HepG2 (cell line): Measurements from ENCODE around the gene TREML1. TPM values are rescaled to one million over a fixed set of nuclear protein-coding genes. Genes with fewer than 3 reads are reported as not detected.

Source experiments
- CEBPG ChIP-seq: IDR thresholded peaks from 2 replicates; pipeline ENCODE4 v1.6.1; 2016
- EP300 ChIP-seq, 3 experiments: sonication (generic) in 1 of 3; formaldehyde crosslinking in 1 of 3; IDR thresholded peaks; 2 replicates each; pipeline versions ENCODE4 v1.5.1 to v1.6.1; 2011 to 2020; ENCODE audit warnings: low read depth in 2 of 3, low read length in 2 of 3, borderline replicate concordance in 1 of 3, improper control_type of control experiment in 1 of 3, mild to moderate bottlenecking in 1 of 3, missing genetic modification reagents in 1 of 3, moderate library complexity in 1 of 3
- FOXA1 ChIP-seq, 2 experiments: fragments of 450-650 bp in 1 of 2; sonication (generic) in 1 of 2; formaldehyde crosslinking in 1 of 2; IDR thresholded peaks; 2 replicates each; pipeline versions ENCODE4 v1.4.0 to v1.6.1; 2016 to 2020; ENCODE audit warnings: missing genetic modification reagents in 1 of 2
- GATAD2A ChIP-seq: IDR thresholded peaks from 2 replicates; pipeline ENCODE4 v1.6.1; 2016
- HNF4A ChIP-seq: sonication (generic); formaldehyde crosslinking; IDR thresholded peaks from 2 replicates; pipeline ENCODE4 v1.4.0; 2020; ENCODE audit warnings: missing genetic modification reagents
- HNF4G ChIP-seq, 2 experiments: sonication (generic) in 1 of 2; formaldehyde crosslinking in 1 of 2; IDR thresholded peaks; 2 replicates each; pipeline versions ENCODE4 v1.4.0 to v1.6.1; 2011 to 2020; ENCODE audit warnings: borderline replicate concordance in 2 of 2, low read depth in 2 of 2, mild to moderate bottlenecking in 2 of 2, low read length in 1 of 2, missing genetic modification reagents in 1 of 2, moderate library complexity in 1 of 2
- MIER2 ChIP-seq: IDR thresholded peaks from 2 replicates; pipeline ENCODE4 v1.6.1; 2016; ENCODE audit warnings: missing biosample characterization, missing genetic modification reagents
- NR2F6 ChIP-seq, 2 experiments: IDR thresholded peaks; 2 replicates each; pipeline ENCODE4 v1.6.1; 2016; ENCODE audit warnings: antibody characterized with exemption in 1 of 2, mild to moderate bottlenecking in 1 of 2
- PAX8 ChIP-seq: sonication (generic); formaldehyde crosslinking; IDR thresholded peaks from 2 replicates; pipeline ENCODE4 v1.8.0; 2022; ENCODE audit warnings: mild to moderate bottlenecking, missing genetic modification reagents, borderline replicate concordance
- RNF2 ChIP-seq: fragments of 450-650 bp; conservative IDR thresholded peaks from 2 replicates; pipeline ENCODE4 v1.6.1; 2016; ENCODE audit warnings: low read depth
- TEAD3 ChIP-seq: optimal IDR thresholded peaks from 2 replicates; pipeline ENCODE3; 2016; ENCODE audit warnings: borderline replicate concordance
- ZNF451 ChIP-seq: sonication (generic); formaldehyde crosslinking; IDR thresholded peaks from 2 replicates; pipeline ENCODE4 v1.5.0; 2020; ENCODE audit warnings: mild to moderate bottlenecking, missing genetic modification reagents
- polyA plus RNA-seq, 8 experiments: library from polyadenylated mRNA; depleted of rRNA in 3 of 8; stranded (reverse) in 7 of 8; unstranded in 1 of 8; fragments of >200 nt; fragmentation: Illumina TruSeq in 4 of 8; extraction: Trizol in 4 of 8; gene quantifications; 2 replicates each; pipeline versions ENCODE4 v1.2.1 to v1.2.3, GENCODE V29; 2011 to 2016; ENCODE audit warnings: low read depth in 4 of 8, missing spikeins in 1 of 8, mixed read lengths in 1 of 8; ENCODE audit not compliant: insufficient read depth in 1 of 8
- total RNA-seq, 5 experiments: library from RNA; depleted of rRNA; stranded (reverse); fragments of >200 nt; fragmentation: Illumina TruSeq; extraction: Trizol; gene quantifications; 2 replicates each; pipeline ENCODE4 v1.2.3, GENCODE V29; 2016; ENCODE audit warnings: low read depth in 1 of 5
- TF ChIP-seq, protein P1 (sequence below): sonication (generic); formaldehyde crosslinking; IDR thresholded peaks from 2 replicates; pipeline ENCODE4 v1.5.1; 2020; ENCODE audit warnings: missing genetic modification reagents, mild to moderate bottlenecking, borderline replicate concordance
- TF ChIP-seq, protein P2 (sequence below): IDR thresholded peaks from 2 replicates; pipeline ENCODE4 v1.6.1; 2012; ENCODE audit warnings: low read depth, low read length, improper control_type of control experiment

The TREML1 gene
- total and polyA plus RNA-seq, 2 of the 13 experiments (the other 11 are each of a cell fraction or from before 2014, with no cell fraction given): not detected

DNA sequence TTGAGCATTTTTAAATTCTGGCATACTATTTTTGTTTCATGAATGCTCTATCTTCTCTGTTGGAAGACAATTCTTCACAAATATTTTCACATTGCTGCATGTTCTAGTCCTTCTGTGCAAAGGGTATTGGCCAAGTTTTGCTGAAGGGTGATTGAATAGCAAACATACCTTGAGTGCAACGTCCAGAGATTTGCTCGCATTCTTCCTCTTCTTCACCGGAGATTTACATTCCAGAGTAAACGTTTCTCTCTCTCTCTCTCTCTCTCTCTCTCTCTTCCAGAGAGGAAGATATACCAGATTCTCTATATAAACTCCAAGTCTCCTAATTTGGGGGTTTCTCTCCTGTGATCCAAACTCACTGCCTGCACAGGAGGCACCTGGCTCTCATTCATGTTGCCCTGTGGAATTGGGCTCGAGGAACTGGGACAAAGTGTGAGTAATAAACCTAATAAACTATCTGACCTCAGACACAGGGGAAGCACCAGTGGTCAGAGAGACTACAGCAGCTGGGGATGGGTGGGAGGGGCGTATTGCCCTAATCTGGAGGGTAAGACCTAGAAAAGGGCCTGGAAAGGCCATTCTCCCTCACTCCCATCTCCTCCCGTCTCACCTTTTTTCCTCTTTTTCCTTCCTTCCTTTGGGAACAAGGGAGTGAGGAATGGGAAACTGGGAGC lies 1.1 kb upstream of the TREML1 start (continued):
- TF ChIP-seq EP300 (IDR thresholded peaks at IDR 0.05; ENCODE audit: low read depth in 2 of 2, low read length in 2 of 2): peak in 1 of 2 experiments; percentile 55; a peak in 1 of 4 replicates
- TF ChIP-seq EP300 (CRISPR knock-in tag; IDR thresholded peaks at IDR 0.05; ENCODE audit: borderline replicate concordance): no peak
- peak; percentile 71 for TF ChIP-seq HNF4G (IDR thresholded peaks at IDR 0.05; ENCODE audit: borderline replicate concordance, low read depth, low read length)
- no peak for TF ChIP-seq HNF4G (CRISPR knock-in tag; IDR thresholded peaks at IDR 0.05; ENCODE audit: borderline replicate concordance, low read depth)
- TF ChIP-seq, protein P1, sequence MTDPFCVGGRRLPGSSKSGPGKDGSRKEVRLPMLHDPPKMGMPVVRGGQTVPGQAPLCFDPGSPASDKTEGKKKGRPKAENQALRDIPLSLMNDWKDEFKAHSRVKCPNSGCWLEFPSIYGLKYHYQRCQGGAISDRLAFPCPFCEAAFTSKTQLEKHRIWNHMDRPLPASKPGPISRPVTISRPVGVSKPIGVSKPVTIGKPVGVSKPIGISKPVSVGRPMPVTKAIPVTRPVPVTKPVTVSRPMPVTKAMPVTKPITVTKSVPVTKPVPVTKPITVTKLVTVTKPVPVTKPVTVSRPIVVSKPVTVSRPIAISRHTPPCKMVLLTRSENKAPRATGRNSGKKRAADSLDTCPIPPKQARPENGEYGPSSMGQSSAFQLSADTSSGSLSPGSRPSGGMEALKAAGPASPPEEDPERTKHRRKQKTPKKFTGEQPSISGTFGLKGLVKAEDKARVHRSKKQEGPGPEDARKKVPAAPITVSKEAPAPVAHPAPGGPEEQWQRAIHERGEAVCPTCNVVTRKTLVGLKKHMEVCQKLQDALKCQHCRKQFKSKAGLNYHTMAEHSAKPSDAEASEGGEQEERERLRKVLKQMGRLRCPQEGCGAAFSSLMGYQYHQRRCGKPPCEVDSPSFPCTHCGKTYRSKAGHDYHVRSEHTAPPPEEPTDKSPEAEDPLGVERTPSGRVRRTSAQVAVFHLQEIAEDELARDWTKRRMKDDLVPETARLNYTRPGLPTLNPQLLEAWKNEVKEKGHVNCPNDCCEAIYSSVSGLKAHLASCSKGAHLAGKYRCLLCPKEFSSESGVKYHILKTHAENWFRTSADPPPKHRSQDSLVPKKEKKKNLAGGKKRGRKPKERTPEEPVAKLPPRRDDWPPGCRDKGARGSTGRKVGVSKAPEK (CRISPR knock-in tag): 0 out of 2 replicates have a peak, but pooled peaks have one; percentile 7
- TF ChIP-seq FOXA1 (IDR thresholded peaks at IDR 0.05): no peak
- 0 out of 2 replicates have a peak, but pooled peaks have one; percentile 13 for TF ChIP-seq FOXA1 (CRISPR knock-in tag; IDR thresholded peaks at IDR 0.05)
- TF ChIP-seq NR2F6 (IDR thresholded peaks at IDR 0.05): 0 out of 2 replicates have a peak, but pooled peaks have one; percentile 24
- TF ChIP-seq NR2F6 (CRISPR knock-in tag; IDR thresholded peaks at IDR 0.05): no peak
- TF ChIP-seq TEAD3 (CRISPR knock-in tag): peak; percentile 94
- TF ChIP-seq PAX8 (CRISPR knock-in tag): no peak
- no peak for TF ChIP-seq RNF2
- 0 out of 2 replicates have a peak, but pooled peaks have one; percentile 23 for TF ChIP-seq MIER2 (CRISPR knock-in tag)
- TF ChIP-seq CEBPG (CRISPR knock-in tag): peak; percentile 36; the same call in 1 of the 2 replicates
- TF ChIP-seq, protein P2, sequence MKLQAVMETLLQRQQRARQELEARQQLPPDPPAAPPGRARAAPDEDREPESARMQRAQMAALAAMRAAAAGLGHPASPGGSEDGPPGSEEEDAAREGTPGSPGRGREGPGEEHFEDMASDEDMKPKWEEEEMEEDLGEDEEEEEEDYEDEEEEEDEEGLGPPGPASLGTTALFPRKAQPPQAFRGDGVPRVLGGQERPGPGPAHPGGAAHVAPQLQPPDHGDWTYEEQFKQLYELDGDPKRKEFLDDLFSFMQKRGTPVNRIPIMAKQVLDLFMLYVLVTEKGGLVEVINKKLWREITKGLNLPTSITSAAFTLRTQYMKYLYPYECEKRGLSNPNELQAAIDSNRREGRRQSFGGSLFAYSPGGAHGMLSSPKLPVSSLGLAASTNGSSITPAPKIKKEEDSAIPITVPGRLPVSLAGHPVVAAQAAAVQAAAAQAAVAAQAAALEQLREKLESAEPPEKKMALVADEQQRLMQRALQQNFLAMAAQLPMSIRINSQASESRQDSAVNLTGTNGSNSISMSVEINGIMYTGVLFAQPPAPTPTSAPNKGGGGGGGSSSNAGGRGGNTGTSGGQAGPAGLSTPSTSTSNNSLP: peak; percentile 7; the same call in 1 of the 2 replicates
- TF ChIP-seq GATAD2A (CRISPR knock-in tag): 0 out of 2 replicates have a peak, but pooled peaks have one; percentile 19
- no peak for TF ChIP-seq ZNF451 (CRISPR knock-in tag)
- TF ChIP-seq HNF4A (CRISPR knock-in tag): peak; percentile 75
- TF ChIP-seq, all 625 proteins: peak for 23
